HG02623 (cell line): ENCODE data around the gene ROBO1.

Experiments
- ATAC-seq: cut with Tn5 transposase; IDR thresholded peaks from one replicate; pipeline ENCODE4 v1.9.1; 2021; ENCODE audit warnings: moderate library complexity; ENCODE audit not compliant: unreplicated experiment

Gene ROBO1

GRCh38 chr3:78937475-78937874 lies 830.3 kb downstream of the ROBO1 start:
- no peak for ATAC-seq

- no peak for ATAC-seq
These were observed 840.0 kb downstream of the ROBO1 start for GRCh38 chr3:78927759-78928158.

GRCh38 chr3:78926523-78926922 lies 841.3 kb downstream of the ROBO1 start:
- no peak for ATAC-seq

- no peak for ATAC-seq
These were observed 843.1 kb downstream of the ROBO1 start for GRCh38 chr3:78924711-78925110.

- ATAC-seq, result peak; percentile 74
These were observed 848.6 kb downstream of the ROBO1 start for GRCh38 chr3:78919021-78919755.

GRCh38 chr3:78918361-78919020 lies 849.3 kb downstream of the ROBO1 start:
- peak; percentile 31 for ATAC-seq

- ATAC-seq, result no peak
These were observed 850.3 kb downstream of the ROBO1 start for GRCh38 chr3:78917536-78917935.

- ATAC-seq, result no peak
These were observed 854.1 kb downstream of the ROBO1 start for GRCh38 chr3:78913711-78914110.

GRCh38 chr3:78912687-78913086 lies 855.1 kb downstream of the ROBO1 start:
- no peak for ATAC-seq

GRCh38 chr3:78912259-78912658 lies 855.5 kb downstream of the ROBO1 start:
- no peak for ATAC-seq

- no peak for ATAC-seq
These were observed 856.4 kb downstream of the ROBO1 start for GRCh38 chr3:78911394-78911793.

- ATAC-seq, result no peak
These were observed 859.6 kb downstream of the ROBO1 start for GRCh38 chr3:78908236-78908635.

GRCh38 chr3:78907367-78907766 lies 860.4 kb downstream of the ROBO1 start:
- ATAC-seq, result no peak

GRCh38 chr3:78906930-78907329 lies 860.9 kb downstream of the ROBO1 start:
- no peak for ATAC-seq

- no peak for ATAC-seq
These were observed 861.6 kb downstream of the ROBO1 start for GRCh38 chr3:78906245-78906644.

- no peak for ATAC-seq
These were observed 862.1 kb downstream of the ROBO1 start for GRCh38 chr3:78905700-78906099.

- no peak for ATAC-seq
These were observed 866.3 kb downstream of the ROBO1 start for GRCh38 chr3:78901544-78901943.

- ATAC-seq, result no peak
These were observed 866.9 kb downstream of the ROBO1 start for GRCh38 chr3:78900880-78901279.

- ATAC-seq, result no peak
These were observed 867.4 kb downstream of the ROBO1 start for GRCh38 chr3:78900426-78900825.

GRCh38 chr3:78895528-78895927 lies 872.3 kb downstream of the ROBO1 start:
- no peak for ATAC-seq

GRCh38 chr3:78894787-78895186 lies 873.0 kb downstream of the ROBO1 start:
- ATAC-seq, result no peak

GRCh38 chr3:78893161-78893560 lies 874.6 kb downstream of the ROBO1 start:
- no peak for ATAC-seq

- ATAC-seq, result no peak
These were observed 878.5 kb downstream of the ROBO1 start for GRCh38 chr3:78889348-78889747.
